Neuron (in vitro differentiated cells): ENCODE data around the gene KIF12.

Source experiments
- H2AFZ ChIP-seq: one replicate; pipeline ENCODE4 v1.6.1; 2013; ENCODE audit warnings: low read depth, mild to moderate bottlenecking, inconsistent platforms, low read length, moderate library complexity
- H3K27me3 ChIP-seq: one replicate; pipeline ENCODE4 v1.6.1; 2013; ENCODE audit warnings: low read length; ENCODE audit not compliant: insufficient read depth
- H3K36me3 ChIP-seq: one replicate; pipeline ENCODE4 v1.6.1; 2013; ENCODE audit warnings: low read length; ENCODE audit not compliant: insufficient read depth
- H3K4me1 ChIP-seq: one replicate; pipeline ENCODE4 v1.6.1; 2013; ENCODE audit warnings: low read length; ENCODE audit not compliant: insufficient read depth
- H3K4me3 ChIP-seq: 2 replicates; pipeline ENCODE4 v1.5.1; 2013; ENCODE audit warnings: mild to moderate bottlenecking, low read length, moderate library complexity
- H3K9me3 ChIP-seq: one replicate; pipeline ENCODE4 v1.6.1; 2013; ENCODE audit warnings: low read length

Gene KIF12

GRCh38 chr9:114098936-114099668, at the start of gene KIF12:
TSS of gene KIF12 (minus strand) at chr9:114099292. CDS start at chr9:114099276, 16 bp downstream.
- no peak within 1 kb of the TSS for H3K4me3 ChIP-seq
- peaks cover 54% of the 10 kb centered on the region for H3K27me3 ChIP-seq
- no peaks in the 10 kb centered on the region for H3K4me1 ChIP-seq
- H2AFZ ChIP-seq, result no peak within 1 kb of the TSS
- H3K9me3 ChIP-seq, result peaks cover 3% of the 10 kb centered on the region
- H3K36me3 ChIP-seq, result no peaks in the 10 kb centered on the region

- H3K9me3 ChIP-seq, result no peaks in the 10 kb centered on the region
These were observed 47.6 kb upstream of the KIF12 start for GRCh38 chr9:114146735-114147134.

GRCh38 chr9:114143234-114143633, 44.1 kb upstream of the KIF12 start:
- H3K4me3 ChIP-seq, result no peak overlapping the region
- no peak overlapping the region for H2AFZ ChIP-seq
- no peaks in the 10 kb centered on the region for H3K4me1 ChIP-seq
- H3K36me3 ChIP-seq, result no peaks in the 10 kb centered on the region
- H3K9me3 ChIP-seq, result no peaks in the 10 kb centered on the region
- peaks cover 10% of the 10 kb centered on the region for H3K27me3 ChIP-seq

More at GRCh38 chr9:114146735-114147134, 47.6 kb upstream of the KIF12 start:
- no peaks in the 10 kb centered on the region for H3K36me3 ChIP-seq
- no peak overlapping the region for H3K4me3 ChIP-seq
- H2AFZ ChIP-seq, result no peak overlapping the region
- H3K4me1 ChIP-seq, result no peaks in the 10 kb centered on the region
- H3K27me3 ChIP-seq, result peaks cover 16% of the 10 kb centered on the region

GRCh38 chr9:114141553-114142402, 42.7 kb upstream of the KIF12 start:
- peaks cover 10% of the 10 kb centered on the region for H3K27me3 ChIP-seq
- no peaks in the 10 kb centered on the region for H3K9me3 ChIP-seq
- no peak overlapping the region for H2AFZ ChIP-seq
- H3K36me3 ChIP-seq, result no peaks in the 10 kb centered on the region
- no peaks in the 10 kb centered on the region for H3K4me1 ChIP-seq
- H3K4me3 ChIP-seq, result no peak overlapping the region

DNA sequence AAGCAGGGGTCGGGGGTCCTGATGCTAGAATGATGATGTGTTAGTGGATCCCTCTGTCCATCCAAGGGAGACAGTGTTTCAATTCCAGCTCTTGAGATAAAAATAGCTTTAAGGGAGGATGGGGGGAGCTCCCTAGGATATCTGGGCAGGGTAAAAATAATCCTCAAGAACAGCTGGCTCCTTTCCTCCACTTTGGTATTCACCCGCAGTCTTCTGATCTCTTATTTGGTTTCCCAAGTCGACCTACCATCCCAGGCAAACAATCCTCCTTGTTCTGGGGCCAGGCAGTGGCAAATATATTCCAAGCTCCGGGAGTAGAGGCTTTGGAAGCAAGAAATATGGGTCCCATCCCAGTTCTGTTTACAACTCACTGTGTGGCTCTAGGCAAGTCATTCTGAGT, 41.8 kb upstream of the KIF12 start:
- peaks cover 10% of the 10 kb centered on the region for H3K27me3 ChIP-seq
- no peak overlapping the region for H2AFZ ChIP-seq
- no peaks in the 10 kb centered on the region for H3K36me3 ChIP-seq
- H3K9me3 ChIP-seq, result no peaks in the 10 kb centered on the region
- H3K4me3 ChIP-seq, result no peak overlapping the region
- no peaks in the 10 kb centered on the region for H3K4me1 ChIP-seq

- H3K9me3 ChIP-seq, result no peaks in the 10 kb centered on the region
- H3K4me1 ChIP-seq, result no peaks in the 10 kb centered on the region
- no peak overlapping the region for H2AFZ ChIP-seq
- H3K27me3 ChIP-seq, result peaks cover 10% of the 10 kb centered on the region
- H3K36me3 ChIP-seq, result no peaks in the 10 kb centered on the region
- no peak overlapping the region for H3K4me3 ChIP-seq
These were observed 41.3 kb upstream of the KIF12 start for GRCh38 chr9:114140401-114140800.

DNA sequence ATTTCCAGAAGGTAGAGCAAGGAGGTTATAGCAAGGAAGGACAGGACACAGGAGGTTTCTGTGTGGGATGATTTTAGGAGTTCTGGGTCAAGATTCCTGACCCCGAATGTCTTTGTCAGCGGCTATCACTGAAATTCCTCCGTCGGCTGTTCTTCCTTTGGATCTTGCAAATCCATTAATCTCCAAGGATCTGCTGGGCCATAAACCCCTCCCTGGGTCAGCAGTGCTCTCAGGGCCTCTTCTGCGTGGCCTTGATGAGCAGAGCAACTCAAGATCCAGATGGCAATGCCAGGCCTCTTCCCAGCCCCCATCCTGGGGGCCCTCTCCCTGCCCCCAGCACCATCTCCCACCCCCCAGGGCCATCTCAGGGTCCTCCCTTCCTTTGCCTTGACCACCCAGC, 40.0 kb upstream of the KIF12 start:
- Histone ChIP-seq H3K27me3 (peaks cover 16% of the 10 kb centered on the region), H3K4me3 (no peak overlapping the region), H3K36me3 (no peaks in the 10 kb centered on the region), H3K4me1 (no peaks in the 10 kb centered on the region), H2AFZ (no peak overlapping the region), H3K9me3 (no peaks in the 10 kb centered on the region)

DNA sequence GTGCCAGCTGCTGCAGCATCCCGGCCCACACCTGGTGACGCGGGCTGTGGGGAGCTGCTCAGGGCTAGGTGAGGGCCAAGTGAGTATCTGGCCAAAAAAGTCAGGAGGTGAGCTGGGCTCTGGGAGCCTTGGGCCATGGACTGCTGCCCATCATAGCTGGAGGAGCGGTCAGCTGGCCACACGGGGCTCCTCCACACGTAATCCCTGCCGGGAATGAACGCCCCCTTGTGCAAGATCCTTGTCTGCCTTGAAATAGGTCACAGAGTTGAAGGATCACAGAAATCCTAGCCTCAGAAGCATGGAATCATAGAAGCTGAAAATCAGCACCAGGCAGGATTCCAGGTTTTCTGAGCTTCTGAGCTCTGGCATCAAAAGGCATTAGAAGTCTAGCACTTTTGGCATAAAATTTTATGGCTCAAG, 39.5 kb upstream of the KIF12 start:
- no peak overlapping the region for H2AFZ ChIP-seq
- no peaks in the 10 kb centered on the region for H3K36me3 ChIP-seq
- no peaks in the 10 kb centered on the region for H3K4me1 ChIP-seq

DNA sequence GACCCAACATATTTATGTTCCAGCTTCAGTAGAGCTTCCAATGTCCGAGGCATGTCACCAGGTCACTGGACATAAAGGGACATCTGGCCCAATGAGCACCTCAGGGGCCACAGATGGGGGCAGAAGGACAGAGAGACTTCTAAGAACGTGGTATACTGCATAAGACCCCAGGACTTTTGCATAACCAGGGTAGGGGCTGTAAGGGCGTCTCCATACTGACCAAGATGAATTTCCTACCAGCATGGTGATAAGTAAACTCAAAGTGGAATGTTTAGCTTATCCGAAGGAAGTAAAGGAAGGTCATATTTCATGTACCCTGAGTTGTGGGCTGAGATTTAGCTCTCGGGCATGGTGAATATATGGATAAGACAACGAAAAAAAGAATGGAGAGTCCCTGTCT, 38.7 kb upstream of the KIF12 start:
- no peaks in the 10 kb centered on the region for H3K36me3 ChIP-seq
- no peak overlapping the region for H2AFZ ChIP-seq
- no peaks in the 10 kb centered on the region for H3K9me3 ChIP-seq
- H3K4me3 ChIP-seq, result no peak overlapping the region
- H3K27me3 ChIP-seq, result peaks cover 18% of the 10 kb centered on the region
- no peaks in the 10 kb centered on the region for H3K4me1 ChIP-seq

More for the DNA sequence above, 39.5 kb upstream of the KIF12 start:
- Histone ChIP-seq H3K4me3 (no peak overlapping the region), H3K9me3 (no peaks in the 10 kb centered on the region), H3K27me3 (peaks cover 14% of the 10 kb centered on the region)

- H3K36me3 ChIP-seq, result no peaks in the 10 kb centered on the region
- H3K9me3 ChIP-seq, result no peaks in the 10 kb centered on the region
- H3K4me1 ChIP-seq, result no peaks in the 10 kb centered on the region
- no peak overlapping the region for H3K4me3 ChIP-seq
- H2AFZ ChIP-seq, result no peak overlapping the region
- H3K27me3 ChIP-seq, result peaks cover 22% of the 10 kb centered on the region
These were observed 35.8 kb upstream of the KIF12 start for GRCh38 chr9:114134827-114135396.

DNA sequence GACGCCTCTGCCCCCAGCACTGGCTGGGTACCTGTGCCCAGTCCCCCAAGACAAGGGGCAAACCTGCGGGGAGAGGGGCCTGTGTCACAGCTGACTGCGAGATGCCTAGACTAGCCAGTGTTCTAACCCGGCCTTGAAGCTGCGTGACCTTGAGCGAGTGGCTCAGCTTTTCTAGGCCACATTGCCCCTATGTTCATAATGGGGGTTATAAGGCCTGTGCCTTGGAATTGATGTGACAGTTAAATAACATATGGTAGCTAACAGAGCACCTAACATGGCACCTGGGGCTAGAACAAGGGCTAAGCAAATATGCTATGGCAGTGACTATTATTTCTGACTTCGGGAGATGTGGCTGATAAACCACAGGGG, 33.4 kb upstream of the KIF12 start:
- H3K9me3 ChIP-seq, result peaks cover 4% of the 10 kb centered on the region
- no peak overlapping the region for H2AFZ ChIP-seq
- H3K4me3 ChIP-seq, result no peak overlapping the region
- no peaks in the 10 kb centered on the region for H3K36me3 ChIP-seq
- H3K4me1 ChIP-seq, result no peaks in the 10 kb centered on the region
- peaks cover 19% of the 10 kb centered on the region for H3K27me3 ChIP-seq

GRCh38 chr9:114131808-114132549, 32.9 kb upstream of the KIF12 start:
- Histone ChIP-seq H3K27me3 (peaks cover 19% of the 10 kb centered on the region), H3K9me3 (peaks cover 6% of the 10 kb centered on the region), H3K4me1 (no peaks in the 10 kb centered on the region)

More at GRCh38 chr9:114131808-114132549, 32.9 kb upstream of the KIF12 start:
- no peak overlapping the region for H2AFZ ChIP-seq
- no peaks in the 10 kb centered on the region for H3K36me3 ChIP-seq
- H3K4me3 ChIP-seq, result no peak overlapping the region
